B cell (primary cell): Measurements from ENCODE around the gene TMEM45B.

Experiments used
- CTCF ChIP-seq: fragments of 200-600 bp; IDR thresholded peaks from one replicate; pipeline ENCODE4 v1.8.0; 2022; ENCODE audit warnings: antibody characterized with exemption, mild to moderate bottlenecking
- EZH2 ChIP-seq: IDR thresholded peaks from 2 replicates; pipeline ENCODE4 v1.6.1; 2012; ENCODE audit warnings: borderline replicate concordance, low read depth, mild to moderate bottlenecking, moderate library complexity, low read length; ENCODE audit not compliant: insufficient read depth, poor library complexity, severe bottlenecking

- no peak for TF ChIP-seq CTCF
- TF ChIP-seq EZH2, result no peak
These were observed 12.1 kb upstream of the TMEM45B start for GRCh38 chr11:129803533-129803932.
